ENCODE measurements around the gene RPL7A.

DNA sequence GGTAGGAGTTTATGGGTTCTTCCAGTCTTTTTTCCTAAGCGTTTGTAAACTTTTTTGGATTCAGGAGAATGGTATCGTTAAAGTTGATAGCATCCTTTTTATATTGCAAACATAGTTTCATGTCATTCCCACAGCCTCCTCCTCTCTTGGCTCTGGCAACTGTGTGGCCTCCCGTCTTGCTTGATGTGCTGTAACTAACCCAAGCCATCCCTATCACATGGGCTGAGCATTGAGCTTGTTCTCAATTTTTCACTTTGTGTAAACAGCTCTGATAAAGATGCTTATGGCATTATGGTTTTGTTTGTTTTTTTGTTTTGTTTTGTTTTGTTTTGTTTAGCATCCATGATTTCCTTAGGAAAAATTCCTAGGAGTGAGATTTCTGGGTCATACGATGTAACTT is 32.7 kb downstream of the RPL7A start:
- TF ChIP-seq CTCF (IDR thresholded peaks at IDR 0.05), result no peak
- no peak for TF ChIP-seq POLR2A (IDR thresholded peaks at IDR 0.05)

Data from tibial nerve (tissue), 3 donors.